Skeletal muscle cell (primary cell): ENCODE data around the gene NUDT22.

Experiments
- DNase-seq: peaks from one replicate; pipeline ENCODE4 v3.0.0-alpha.2; 2010; ENCODE audit warnings: low read depth
- H3K4me3 ChIP-seq: 2 replicates; pipeline ENCODE4 v1.5.1; 2011; ENCODE audit warnings: low read depth, mild to moderate bottlenecking, control low read depth, low read length, moderate library complexity

NUDT22 gene

GRCh38 chr11:64204464-64204989 lies 21.5 kb upstream of the NUDT22 start:
- peak; percentile 91 for DNase-seq
- no peak overlapping the region for H3K4me3 ChIP-seq

GRCh38 chr11:64206457-64207255 lies 19.4 kb upstream of the NUDT22 start, which contains the start of gene FERMT3:
Gene FERMT3, plus strand, starts transcription at chr11:64206721. Its CDS starts 644 bp downstream, at chr11:64207365.
- no peak for DNase-seq
- no peak within 1 kb of the TSS for H3K4me3 ChIP-seq

GRCh38 chr11:64207256-64208085 lies 18.6 kb upstream of the NUDT22 start:
- H3K4me3 ChIP-seq: no peak overlapping the region

GRCh38 chr11:64208086-64208795 lies 17.8 kb upstream of the NUDT22 start:
- no peak for DNase-seq
- no peak overlapping the region for H3K4me3 ChIP-seq

More at GRCh38 chr11:64207256-64208085, 18.6 kb upstream of the NUDT22 start:
- DNase-seq: peak; percentile 31

GRCh38 chr11:64208796-64209562 lies 17.1 kb upstream of the NUDT22 start:
- H3K4me3 ChIP-seq: no peak overlapping the region
- DNase-seq: no peak

GRCh38 chr11:64209563-64209843 lies 16.6 kb upstream of the NUDT22 start:
- no peak overlapping the region for H3K4me3 ChIP-seq
- DNase-seq: no peak

- DNase-seq: no peak
- no peak overlapping the region for H3K4me3 ChIP-seq
Observed at GRCh38 chr11:64210301-64211020, 15.6 kb upstream of the NUDT22 start.

GRCh38 chr11:64211181-64211872 lies 14.7 kb upstream of the NUDT22 start:
- H3K4me3 ChIP-seq: no peak overlapping the region
- DNase-seq: no peak

- no peak overlapping the region for H3K4me3 ChIP-seq
- no peak for DNase-seq
Observed at GRCh38 chr11:64216879-64217278, 9.2 kb upstream of the NUDT22 start.

GRCh38 chr11:64218628-64219353 lies 7.3 kb upstream of the NUDT22 start:
- no peak for DNase-seq
- H3K4me3 ChIP-seq: no peak overlapping the region

GRCh38 chr11:64219354-64219684 lies 6.8 kb upstream of the NUDT22 start:
- H3K4me3 ChIP-seq: no peak overlapping the region

GRCh38 chr11:64219755-64220154 lies 6.3 kb upstream of the NUDT22 start:
- no peak overlapping the region for H3K4me3 ChIP-seq

More at GRCh38 chr11:64219354-64219684, 6.8 kb upstream of the NUDT22 start:
- no peak for DNase-seq

GRCh38 chr11:64220271-64220670 lies 5.8 kb upstream of the NUDT22 start:
- DNase-seq: no peak

More at GRCh38 chr11:64219755-64220154, 6.3 kb upstream of the NUDT22 start:
- DNase-seq: no peak

GRCh38 chr11:64220798-64221197 lies 5.3 kb upstream of the NUDT22 start:
- no peak overlapping the region for H3K4me3 ChIP-seq
- no peak for DNase-seq

More at GRCh38 chr11:64220271-64220670, 5.8 kb upstream of the NUDT22 start:
- H3K4me3 ChIP-seq: no peak overlapping the region

- no peak for DNase-seq
- no peak overlapping the region for H3K4me3 ChIP-seq
Observed at GRCh38 chr11:64222651-64223000, 3.4 kb upstream of the NUDT22 start.

GRCh38 chr11:64223001-64223651 lies 2.9 kb upstream of the NUDT22 start:
- H3K4me3 ChIP-seq: no peak overlapping the region
- DNase-seq: no peak
